Hepatic stellate cell (primary cell): Measurements from ENCODE around the gene RYR1.
"Not testable (repeated sequence)": the region's sequence is repeated elsewhere in the genome, so short reads cannot be mapped to it uniquely, and the experiment has no call there.

Experiments used
- DNase-seq: peaks from one replicate; pipeline ENCODE4 v3.0.0; 2011; ENCODE audit warnings: low spot score

Gene RYR1

GRCh38 chr19:38514812-38515633 is 81.5 kb downstream of the RYR1 start:
- DNase-seq = peak; percentile 89

- no peak for DNase-seq
These were observed 82.4 kb downstream of the RYR1 start for GRCh38 chr19:38515896-38516295.

- no peak for DNase-seq
These were observed 83.3 kb downstream of the RYR1 start for GRCh38 chr19:38516802-38517201.

GRCh38 chr19:38517321-38517720 is 83.8 kb downstream of the RYR1 start:
- no peak for DNase-seq

GRCh38 chr19:38517980-38518379 is 84.5 kb downstream of the RYR1 start:
- DNase-seq = not testable (repeated sequence)

- DNase-seq = no peak
These were observed 85.7 kb downstream of the RYR1 start for GRCh38 chr19:38519168-38519567.

- DNase-seq = no peak
These were observed 86.5 kb downstream of the RYR1 start for GRCh38 chr19:38519988-38520387.

- no peak for DNase-seq
These were observed 89.4 kb downstream of the RYR1 start for GRCh38 chr19:38522915-38523314.

GRCh38 chr19:38523319-38523718 is 89.8 kb downstream of the RYR1 start:
- DNase-seq = no peak

GRCh38 chr19:38524369-38524768 is 90.9 kb downstream of the RYR1 start:
- no peak for DNase-seq

- DNase-seq = no peak
These were observed 91.6 kb downstream of the RYR1 start for GRCh38 chr19:38524994-38525634.

GRCh38 chr19:38526430-38526829 is 92.9 kb downstream of the RYR1 start:
- no peak for DNase-seq

- DNase-seq = no peak
These were observed 94.1 kb downstream of the RYR1 start for GRCh38 chr19:38527466-38528136.

- no peak for DNase-seq
These were observed 94.8 kb downstream of the RYR1 start for GRCh38 chr19:38528213-38528755.

GRCh38 chr19:38528931-38529330 is 95.4 kb downstream of the RYR1 start:
- DNase-seq = no peak

- DNase-seq = no peak
These were observed 98.0 kb downstream of the RYR1 start for GRCh38 chr19:38531515-38531914.

GRCh38 chr19:38532939-38533338 is 99.4 kb downstream of the RYR1 start:
- DNase-seq = no peak

- no peak for DNase-seq
These were observed 101.1 kb downstream of the RYR1 start for GRCh38 chr19:38534574-38534973.

- DNase-seq = no peak
These were observed 101.7 kb downstream of the RYR1 start for GRCh38 chr19:38535212-38535611.

GRCh38 chr19:38537071-38537936 is 103.8 kb downstream of the RYR1 start:
- no peak for DNase-seq

- DNase-seq = no peak
These were observed 104.9 kb downstream of the RYR1 start for GRCh38 chr19:38538386-38538785.
